Sigmoid colon (tissue), 7 donors: ENCODE measurements around the gene HLA-DQA1. TPM values are rescaled to one million over a fixed set of nuclear protein-coding genes. Genes with fewer than 3 reads are reported as not detected.
"Not testable (repeated sequence)": the region's sequence is repeated elsewhere in the genome, so short reads cannot be mapped to it uniquely, and the experiment has no call there.

Source experiments
- DNase-seq: peaks from one replicate; pipeline ENCODE4 v3.0.0-alpha.2; 2019
- H3K27ac ChIP-seq, 4 donors: fragments of 200-600 bp; sonication (generic); one replicate each; pipeline ENCODE4 v1.5.1; 2016 to 2019; ENCODE audit warnings: mild to moderate bottlenecking in 1 of 4
- H3K27me3 ChIP-seq, 3 donors: fragments of 200-600 bp; sonication (generic); one replicate each; pipeline ENCODE4 v1.5.1; 2019; ENCODE audit warnings: mild to moderate bottlenecking in 1 of 3
- H3K36me3 ChIP-seq, 4 donors: fragments of 200-600 bp; sonication (generic); one replicate each; pipeline ENCODE4 v1.5.1; 2016 to 2019
- H3K4me1 ChIP-seq, 4 donors: fragments of 200-600 bp; sonication (generic); one replicate each; pipeline ENCODE4 v1.5.1; 2017 to 2019
- H3K4me3 ChIP-seq, 4 donors: fragments of 200-600 bp; sonication (generic); one replicate each; pipeline ENCODE4 v1.5.1; 2017 to 2019; ENCODE audit warnings: mild to moderate bottlenecking in 2 of 4, moderate library complexity in 1 of 4
- H3K9me3 ChIP-seq, 4 donors: fragments of 200-600 bp in 3 of 4; sonication (generic) in 3 of 4; one replicate each; pipeline versions ENCODE4 v1.5.1 to v1.6.1; 2013 to 2019
- CTCF ChIP-seq, 4 experiments: fragments of 450-650 bp in 3 of 4; fragments of 200-600 bp in 1 of 4; IDR thresholded peaks; one replicate each; pipeline ENCODE4 v1.5.1; 2016 to 2019; ENCODE audit warnings: antibody characterized with exemption in 4 of 4, mild to moderate bottlenecking in 3 of 4, moderate library complexity in 2 of 4
- EP300 ChIP-seq, 4 donors: sonication (generic); formaldehyde crosslinking; IDR thresholded peaks; one replicate each; pipeline ENCODE4 v1.6.1; 2017; ENCODE audit warnings: antibody characterized with exemption in 4 of 4
- POLR2A ChIP-seq, 2 donors: fragments of 450-650 bp; IDR thresholded peaks; one replicate each; pipeline ENCODE4 v1.6.1; 2016; ENCODE audit warnings: antibody characterized with exemption in 2 of 2, mild to moderate bottlenecking in 2 of 2, moderate library complexity in 2 of 2
- POLR2AphosphoS5 ChIP-seq, 4 donors: sonication (generic); formaldehyde crosslinking; IDR thresholded peaks; one replicate each; pipeline ENCODE4 v1.6.1; 2017; ENCODE audit warnings: antibody characterized with exemption in 4 of 4
- WGBS, 2 donors: extraction: QIAGEN DNeasy Blood & Tissue Kit; methylation state at CpG; one replicate each; pipeline ENCODE4 v1.1.7; 2013; 5-methylcytosine and 5-hydroxymethylcytosine counted together
- intact Hi-C: fragments of 100-400 bp; cut with DNase I; formaldehyde crosslinking; loops from one replicate; pipeline ENCODE4 v1.15.1; 2023
- polyA plus RNA-seq, 3 donors: library from polyadenylated mRNA; stranded (reverse); fragments of 200-250 nt; gene quantifications; one replicate each; pipeline ENCODE4 v1.2.3, GENCODE V29; 2013
- total RNA-seq, 4 donors: library from RNA; depleted of rRNA; stranded (reverse); fragments of >200 nt; gene quantifications; one replicate each; pipeline ENCODE4 v1.1.0, GENCODE V29; 2016
- donor health status: healthy with polysubstance abuse.
- donor health status: Bipolar disorder and iron deficiency.
- donor health status: healthy.

Gene HLA-DQA1
- total and polyA plus RNA-seq, 7 donors: 0.16 to 250 (median 9.5) TPM

DNA sequence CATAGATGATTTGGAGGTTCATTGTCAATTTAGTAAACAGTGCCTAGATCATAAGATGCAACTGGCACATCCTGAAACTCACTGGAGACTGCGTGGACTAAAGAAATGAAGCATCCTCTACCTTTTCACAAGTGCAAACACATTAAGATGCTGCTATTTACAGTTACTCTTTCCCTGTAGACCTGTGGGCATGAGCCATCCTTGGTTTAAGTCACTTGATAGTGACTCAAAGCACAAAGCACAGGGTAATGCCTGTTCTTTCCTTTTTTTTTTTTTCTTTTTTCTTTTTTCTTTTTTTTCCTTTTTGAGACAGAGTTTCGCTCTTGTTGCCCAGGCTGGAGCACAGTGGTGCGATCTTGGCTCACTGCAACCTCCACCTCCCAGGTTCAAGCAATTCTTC, 10.0 kb upstream of the HLA-DQA1 start:
- Histone ChIP-seq H3K9me3 (no peaks in the 10 kb centered on the region), H3K27ac (peak overlapping the region in 1 of 4 donors; percentile 20), H3K27me3 (no peaks in the 10 kb centered on the region), H3K4me3 (no peak overlapping the region), H3K36me3 (no peaks in the 10 kb centered on the region), H3K4me1 (no peaks in the 10 kb centered on the region)
- WGBS, 2 donors: 0 to 2% methylated on average over 1 of the region's 3 CpGs
- intact Hi-C loops: no loop called here
- no peak for DNase-seq
- TF ChIP-seq POLR2AphosphoS5 (IDR thresholded peaks at IDR 0.05) (no peak), EP300 (IDR thresholded peaks at IDR 0.05) (no peak), POLR2A (IDR thresholded peaks at IDR 0.05) (no peak), CTCF (IDR thresholded peaks at IDR 0.05) (no peak)

DNA sequence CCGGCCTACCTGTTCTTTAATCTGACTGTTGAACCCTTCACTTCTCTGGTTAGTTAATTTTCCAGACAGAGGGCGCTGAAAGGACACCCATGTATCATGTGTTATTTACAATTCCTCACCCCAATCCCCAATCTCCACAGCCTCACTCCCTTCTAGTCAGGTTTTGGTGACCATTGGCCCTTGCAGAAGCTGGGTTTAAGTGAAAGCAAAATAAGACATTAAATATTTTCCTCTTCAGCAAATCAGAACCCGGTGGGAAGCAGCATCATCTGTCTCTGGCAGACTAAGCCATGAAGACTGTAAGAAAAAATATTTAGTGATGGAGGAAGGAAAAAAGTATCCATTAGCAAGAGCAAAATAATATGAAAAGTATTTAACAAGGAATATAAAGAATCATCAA, 9.4 kb upstream of the HLA-DQA1 start:
- Histone ChIP-seq H3K27ac (peak overlapping the region in 1 of 4 donors; percentile 20), H3K9me3 (no peaks in the 10 kb centered on the region), H3K4me3 (no peak overlapping the region), H3K27me3 (no peaks in the 10 kb centered on the region), H3K36me3 (no peaks in the 10 kb centered on the region), H3K4me1 (no peaks in the 10 kb centered on the region)
- peak in 1 of 4 donors; percentile 19 for TF ChIP-seq POLR2AphosphoS5 (IDR thresholded peaks at IDR 0.05)
- TF ChIP-seq POLR2A (IDR thresholded peaks at IDR 0.05): no peak
- no peak for DNase-seq
- 19 to 22% methylated on average over 3 of the region's 3 CpGs for WGBS, 2 donors
- intact Hi-C loops: no loop called here

GRCh38 chr6:32629793-32630192, 7.4 kb upstream of the HLA-DQA1 start:
- WGBS, 2 donors: 59 to 76% methylated on average over 2 of the region's 13 CpGs
- H3K4me1 ChIP-seq, H3K4me3 ChIP-seq, H3K27ac ChIP-seq, DNase-seq, H3K9me3 ChIP-seq, H3K36me3 ChIP-seq, intact Hi-C loops, H3K27me3 ChIP-seq: not testable (repeated sequence)

- no peaks in the 10 kb centered on the region for H3K36me3 ChIP-seq
- no peak for DNase-seq
- no peaks in the 10 kb centered on the region for H3K4me1 ChIP-seq
- H3K27ac ChIP-seq: no peak overlapping the region
- intact Hi-C loops: no loop called here
- TF ChIP-seq POLR2AphosphoS5 (IDR thresholded peaks at IDR 0.05) (no peak), EP300 (IDR thresholded peaks at IDR 0.05) (no peak), POLR2A (IDR thresholded peaks at IDR 0.05) (no peak), CTCF (IDR thresholded peaks at IDR 0.05) (no peak)
- H3K27me3 ChIP-seq: peaks cover 0 to 5% (median 0%) of the 10 kb centered on the region in 3 donors
- no peaks in the 10 kb centered on the region for H3K9me3 ChIP-seq
- no peak overlapping the region for H3K4me3 ChIP-seq
- WGBS, 2 donors: 22 to 24% methylated on average over 2 of the region's 2 CpGs
Observed at GRCh38 chr6:32635526-32636123, 1.6 kb upstream of the HLA-DQA1 start.

GRCh38 chr6:32637883-32638282, 677 bp downstream of the HLA-DQA1 start:
- Histone ChIP-seq H3K36me3 (no peaks in the 10 kb centered on the region), H3K27me3 (peaks cover 0 to 5% (median 0%) of the 10 kb centered on the region in 3 donors), H3K27ac (no peak overlapping the region), H3K9me3 (no peaks in the 10 kb centered on the region), H3K4me1 (no peaks in the 10 kb centered on the region), H3K4me3 (peak overlapping the region in 1 of 4 donors; percentile 17)
- TF ChIP-seq CTCF (IDR thresholded peaks at IDR 0.05): no peak
- TF ChIP-seq EP300 (IDR thresholded peaks at IDR 0.05): no peak
- TF ChIP-seq POLR2A (IDR thresholded peaks at IDR 0.05): no peak
- TF ChIP-seq POLR2AphosphoS5 (IDR thresholded peaks at IDR 0.05): no peak
- WGBS, 2 donors: 66 to 91% methylated on average over 3 of the region's 3 CpGs
- DNase-seq: no peak
- intact Hi-C loops: no loop called here
